HG03175 (cell line): Measurements from ENCODE around the gene GUCA2B.

Source experiments
- ATAC-seq: cut with Tn5 transposase; IDR thresholded peaks from one replicate; pipeline ENCODE4 v1.9.1; 2021; ENCODE audit warnings: mild to moderate bottlenecking, moderate library complexity; ENCODE audit not compliant: unreplicated experiment

GUCA2B gene

GRCh38 chr1:42152907-42153600 is at the start of gene GUCA2B:
GUCA2B (plus strand) TSS chr1:42153410; CDS start chr1:42153451, 41 bp downstream.
- no peak for ATAC-seq

- ATAC-seq: no peak
These were observed 48.2 kb upstream of the GUCA2B start for GRCh38 chr1:42105025-42105424.

DNA sequence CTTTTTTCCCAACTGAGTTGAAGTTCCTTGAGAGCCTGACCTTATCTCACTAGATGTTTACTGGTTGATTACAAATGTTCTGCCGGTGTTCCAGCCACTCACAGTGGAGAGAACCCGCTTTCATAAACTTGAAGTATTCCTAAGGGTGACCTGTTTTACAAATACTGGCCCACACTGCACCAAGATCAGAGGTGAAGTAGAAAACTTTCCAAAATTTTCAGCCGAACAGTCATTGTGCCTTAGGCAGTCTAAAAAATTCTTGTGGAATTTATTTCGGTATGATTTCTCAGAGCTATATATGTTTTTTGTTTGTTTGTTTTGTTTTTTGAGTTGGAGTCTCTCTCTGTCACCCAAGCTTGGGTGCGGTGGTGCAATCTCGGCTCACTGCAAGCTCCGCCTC is 44.9 kb upstream of the GUCA2B start:
- ATAC-seq: no peak

DNA sequence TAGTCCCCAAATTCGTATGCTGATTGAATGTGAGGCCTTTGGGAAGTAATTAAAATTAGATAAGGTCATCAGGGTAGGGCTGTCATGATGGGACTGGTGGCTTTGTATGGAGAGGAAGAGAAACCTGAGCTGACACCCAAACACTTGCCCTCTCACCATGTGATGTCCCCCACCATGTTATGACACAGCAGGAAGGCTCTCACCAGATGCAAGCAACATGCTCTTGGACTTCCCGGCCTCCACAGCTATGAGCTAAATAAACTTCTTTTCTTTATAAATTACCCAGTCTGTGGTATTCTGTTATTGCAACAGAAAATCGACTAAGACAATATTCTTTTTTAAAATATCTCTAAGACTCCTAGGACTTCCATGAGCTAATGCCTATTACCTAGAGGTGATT is 43.6 kb upstream of the GUCA2B start:
- ATAC-seq: no peak

DNA sequence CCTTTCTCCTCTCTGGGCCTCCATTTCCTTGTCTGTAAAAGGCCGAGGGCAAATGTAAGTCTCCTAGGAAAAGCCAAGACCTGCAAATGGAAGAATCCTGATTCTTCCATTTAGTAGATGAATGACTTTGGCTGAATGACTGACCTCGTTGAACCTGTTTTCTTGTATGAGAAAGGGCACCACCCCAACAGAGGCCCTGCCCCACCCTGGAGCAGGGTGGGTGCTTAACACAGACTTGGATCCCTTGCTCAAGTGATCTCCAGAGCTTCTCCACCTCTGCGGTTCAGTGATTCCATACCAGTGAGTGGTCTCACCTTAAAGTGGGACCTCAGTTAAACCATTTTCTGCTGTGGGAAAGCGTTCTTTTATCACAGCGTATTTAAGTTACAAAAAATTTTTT is 39.0 kb upstream of the GUCA2B start:
- ATAC-seq: no peak

DNA sequence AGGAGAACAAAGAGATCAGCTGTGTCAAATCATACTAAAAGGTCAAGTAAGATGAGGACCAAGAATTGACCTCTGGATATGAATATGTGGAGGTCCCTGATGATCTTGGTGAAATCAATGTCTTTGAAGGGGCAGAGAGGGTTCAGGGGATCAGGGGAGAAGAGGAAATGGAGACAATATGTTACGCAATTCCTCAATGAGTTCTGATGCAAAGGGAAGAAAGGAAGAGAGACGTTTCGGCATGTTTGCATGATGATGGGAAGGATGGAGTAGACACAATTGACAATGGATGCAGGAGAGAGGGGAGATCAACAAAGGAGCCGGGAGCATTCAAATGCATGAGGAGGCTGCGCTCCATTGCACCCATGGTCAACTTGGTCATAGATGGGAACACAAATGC is 36.0 kb upstream of the GUCA2B start:
- ATAC-seq: no peak

DNA sequence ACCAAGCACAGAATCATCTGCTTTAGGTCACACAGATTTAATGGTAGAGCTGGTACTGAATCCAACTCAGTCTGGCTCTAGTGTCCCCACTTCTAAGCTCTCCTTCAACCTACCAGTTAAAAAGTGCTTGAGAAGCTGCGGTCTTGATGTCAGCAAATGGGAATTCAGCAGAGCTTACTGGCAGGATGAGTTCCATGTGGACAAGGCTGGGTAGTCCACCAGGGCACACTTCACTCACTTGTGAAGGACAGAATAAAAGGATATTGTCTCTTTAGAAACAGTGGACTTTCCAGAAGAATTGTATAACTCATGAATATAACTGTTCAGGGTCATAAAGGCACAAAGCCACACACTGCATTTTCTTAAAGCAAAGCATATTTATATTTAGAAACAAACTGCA is 35.1 kb upstream of the GUCA2B start:
- no peak for ATAC-seq

- ATAC-seq: no peak
These were observed 30.8 kb upstream of the GUCA2B start for GRCh38 chr1:42122408-42122807.

- no peak for ATAC-seq
These were observed 27.7 kb upstream of the GUCA2B start for GRCh38 chr1:42125552-42125951.

DNA sequence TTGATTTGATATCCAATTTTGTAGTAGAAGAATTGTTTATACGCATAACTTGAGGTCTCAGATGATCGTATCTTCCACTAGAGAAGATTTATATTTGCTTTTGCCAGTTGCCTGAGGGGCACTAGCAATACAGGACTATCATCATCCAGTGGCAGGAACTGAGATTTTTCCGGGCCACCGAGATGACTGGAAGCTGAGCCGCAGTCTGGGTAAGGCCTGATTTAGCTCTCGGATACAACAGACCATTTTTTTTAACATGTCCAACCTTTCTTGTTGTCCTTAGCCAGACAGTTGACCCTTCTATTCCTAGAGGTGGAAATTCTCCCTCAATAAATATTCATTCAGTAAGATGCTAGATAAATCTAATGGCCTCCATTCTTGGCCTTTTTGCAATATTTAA is 25.4 kb upstream of the GUCA2B start:
- ATAC-seq: no peak

DNA sequence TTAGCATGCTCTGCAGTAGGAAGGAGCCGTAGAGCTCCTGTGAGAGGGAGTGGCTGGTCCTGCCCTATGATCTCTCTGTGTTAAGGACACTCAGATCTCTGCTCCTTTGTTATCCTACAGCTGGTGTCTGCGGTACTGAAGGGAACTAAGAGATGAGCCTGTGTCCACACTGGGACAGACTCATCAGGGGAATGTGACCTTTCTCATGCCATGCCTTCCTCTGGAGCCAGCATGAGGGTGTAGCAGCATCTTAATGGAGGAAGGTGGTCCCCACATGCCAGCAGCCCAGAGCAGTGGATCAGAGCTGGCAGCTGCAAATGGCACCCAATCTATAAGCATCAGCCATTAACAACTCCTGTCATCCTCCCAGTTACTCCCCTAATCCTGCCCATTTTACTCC is 24.7 kb upstream of the GUCA2B start:
- ATAC-seq: no peak

DNA sequence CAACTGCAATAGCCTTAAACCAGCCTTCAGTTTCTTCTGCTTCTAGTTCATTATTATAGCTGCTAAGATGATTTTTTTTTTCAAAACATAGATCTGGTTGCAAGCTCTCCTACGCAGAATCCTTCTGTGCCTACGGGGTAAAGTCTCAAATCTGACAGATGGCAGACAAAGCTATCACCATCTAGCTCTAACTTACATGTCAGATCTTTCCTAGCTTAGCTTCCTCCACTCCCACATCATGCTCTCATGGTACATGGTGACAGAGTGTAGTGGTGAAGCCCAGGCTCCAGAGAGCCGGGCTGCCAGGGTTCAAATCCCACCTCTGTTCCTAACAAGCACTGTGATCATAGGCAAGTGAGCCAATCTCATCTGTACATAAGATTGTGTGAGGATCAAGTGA is 24.2 kb upstream of the GUCA2B start:
- ATAC-seq: no peak

DNA sequence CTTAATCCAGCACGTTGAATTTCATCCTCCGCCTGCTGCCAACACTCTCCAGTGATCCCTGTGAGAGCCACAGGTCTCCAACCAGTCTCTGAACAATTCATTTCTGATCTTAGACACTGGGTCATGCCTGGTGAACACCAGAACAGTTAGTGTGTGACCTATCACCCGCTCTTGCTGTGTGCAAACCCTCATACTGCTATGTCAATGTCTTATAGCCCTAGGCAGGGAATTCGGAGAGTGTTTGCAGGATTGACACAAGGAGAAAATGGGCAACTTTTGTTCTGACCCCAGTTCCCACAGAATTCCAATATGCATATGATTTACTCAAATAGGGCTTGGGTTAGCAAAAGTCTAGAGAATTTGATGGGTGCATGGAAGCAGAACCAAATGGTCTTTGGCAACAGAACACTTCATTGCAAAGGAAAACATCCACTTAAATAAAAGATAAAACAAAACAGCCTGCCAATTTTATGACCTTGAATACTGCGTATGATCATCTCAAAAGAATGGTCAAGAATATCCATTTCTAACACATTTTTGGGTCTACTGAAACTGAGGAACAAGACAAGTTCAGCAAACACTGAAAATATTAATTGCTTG is 23.0 kb upstream of the GUCA2B start:
- no peak for ATAC-seq

- no peak for ATAC-seq
These were observed 19.8 kb upstream of the GUCA2B start for GRCh38 chr1:42133390-42133789.

- ATAC-seq: no peak
These were observed 19.2 kb upstream of the GUCA2B start for GRCh38 chr1:42133809-42134526.

GRCh38 chr1:42135426-42135825 is 17.8 kb upstream of the GUCA2B start:
- ATAC-seq: no peak

GRCh38 chr1:42136466-42136865 is 16.7 kb upstream of the GUCA2B start:
- no peak for ATAC-seq

GRCh38 chr1:42137766-42138165 is 15.4 kb upstream of the GUCA2B start:
- ATAC-seq: no peak

- no peak for ATAC-seq
These were observed 14.6 kb upstream of the GUCA2B start for GRCh38 chr1:42138586-42138985.

GRCh38 chr1:42139444-42139843 is 13.8 kb upstream of the GUCA2B start:
- ATAC-seq: no peak

DNA sequence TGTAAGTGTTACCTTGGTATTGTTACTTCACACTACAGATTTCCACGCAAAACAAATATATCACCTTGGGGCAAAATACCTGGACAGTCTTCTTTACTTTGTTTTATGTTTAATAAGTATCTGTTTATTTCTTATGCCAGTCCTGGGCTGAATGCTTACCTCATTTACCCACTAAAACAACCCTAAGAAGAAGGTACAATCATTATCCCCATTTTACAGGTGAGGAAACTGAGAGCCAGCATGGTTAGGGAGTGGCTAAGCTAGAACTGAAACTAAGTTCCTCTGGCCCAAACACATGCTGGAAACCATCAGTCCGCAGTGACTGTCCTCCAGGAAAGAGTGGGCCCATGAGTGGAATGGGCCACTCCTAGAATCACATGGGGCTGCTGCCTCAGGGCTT is 13.0 kb upstream of the GUCA2B start:
- ATAC-seq: no peak

GRCh38 chr1:42141978-42142377 is 11.2 kb upstream of the GUCA2B start:
- ATAC-seq: no peak
